GM13977 (cell line): Measurements from ENCODE around the gene SEC14L2.
"Not testable (repeated sequence)": the region's sequence is repeated elsewhere in the genome, so short reads cannot be mapped to it uniquely, and the experiment has no call there.

Experiments used
- DNase-seq: peaks from one replicate; pipeline ENCODE4 v3.0.0; 2012; ENCODE audit warnings: low spot score
- in situ Hi-C: fragments of 300-500 bp; cut with MboI; formaldehyde crosslinking; loops from one replicate; pipeline ENCODE4 v1.12.0; 2022; ENCODE audit warnings: low sequenced_read_pairs, low pct_unique_long_range_greater_than_20kb, mixed read lengths, inconsistent platforms; ENCODE audit not compliant: unreplicated experiment
- TF ChIP-seq, protein P1 (sequence below): IDR thresholded peaks from 2 replicates; pipeline ENCODE4 v1.5.1; 2012; ENCODE audit warnings: mild to moderate bottlenecking, control low read depth; ENCODE audit not compliant: insufficient read depth; ENCODE audit errors: extremely low read depth, missing control alignments

Gene SEC14L2

GRCh38 chr22:30393322-30393680 lies 3.5 kb upstream of the SEC14L2 start:
- DNase-seq = peak; percentile 12
- TF ChIP-seq, protein P1, sequence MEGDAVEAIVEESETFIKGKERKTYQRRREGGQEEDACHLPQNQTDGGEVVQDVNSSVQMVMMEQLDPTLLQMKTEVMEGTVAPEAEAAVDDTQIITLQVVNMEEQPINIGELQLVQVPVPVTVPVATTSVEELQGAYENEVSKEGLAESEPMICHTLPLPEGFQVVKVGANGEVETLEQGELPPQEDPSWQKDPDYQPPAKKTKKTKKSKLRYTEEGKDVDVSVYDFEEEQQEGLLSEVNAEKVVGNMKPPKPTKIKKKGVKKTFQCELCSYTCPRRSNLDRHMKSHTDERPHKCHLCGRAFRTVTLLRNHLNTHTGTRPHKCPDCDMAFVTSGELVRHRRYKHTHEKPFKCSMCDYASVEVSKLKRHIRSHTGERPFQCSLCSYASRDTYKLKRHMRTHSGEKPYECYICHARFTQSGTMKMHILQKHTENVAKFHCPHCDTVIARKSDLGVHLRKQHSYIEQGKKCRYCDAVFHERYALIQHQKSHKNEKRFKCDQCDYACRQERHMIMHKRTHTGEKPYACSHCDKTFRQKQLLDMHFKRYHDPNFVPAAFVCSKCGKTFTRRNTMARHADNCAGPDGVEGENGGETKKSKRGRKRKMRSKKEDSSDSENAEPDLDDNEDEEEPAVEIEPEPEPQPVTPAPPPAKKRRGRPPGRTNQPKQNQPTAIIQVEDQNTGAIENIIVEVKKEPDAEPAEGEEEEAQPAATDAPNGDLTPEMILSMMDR = no peak
- in situ Hi-C loops = loop anchor here (25.0 kb wide), 1 partner anchor 281 kb away; no protein-coding TSS in a partner anchor

DNA sequence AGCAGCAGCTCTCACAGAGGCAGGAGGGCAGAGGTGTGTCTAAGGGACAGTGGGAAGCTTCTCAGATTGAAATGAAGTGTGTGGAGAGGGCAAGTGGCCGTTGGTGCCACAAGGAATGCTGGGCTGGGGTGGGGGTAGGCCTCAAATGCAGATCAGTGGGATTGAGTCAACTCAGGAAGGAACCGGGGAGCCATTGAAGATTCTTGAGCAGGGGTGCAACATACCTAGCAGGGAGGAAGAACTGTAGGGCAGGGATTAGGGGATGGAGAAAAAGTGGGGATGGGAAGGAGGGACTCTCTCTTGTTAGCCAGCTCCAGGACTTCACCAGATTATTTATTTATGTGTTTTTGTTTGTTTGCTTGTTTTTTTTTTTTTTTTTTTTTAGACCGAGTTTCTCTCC lies 2.9 kb upstream of the SEC14L2 start:
- TF ChIP-seq, protein P1 = no peak
- DNase-seq = no peak
- in situ Hi-C loops = loop anchor here (25.0 kb wide), 1 partner anchor 282 kb away; no protein-coding TSS in a partner anchor

- TF ChIP-seq, protein P1 = no peak
- no peak for DNase-seq
- in situ Hi-C loops = loop anchor here (25.0 kb wide), 1 partner anchor 286 kb away; no protein-coding TSS in a partner anchor
Observed at GRCh38 chr22:30397656-30398635, 1.1 kb downstream of the SEC14L2 start.

GRCh38 chr22:30398685-30399680 lies 2.2 kb downstream of the SEC14L2 start:
- TF ChIP-seq, protein P1 = no peak
- in situ Hi-C loops = loop anchor here (25.0 kb wide), 1 partner anchor 287 kb away; no protein-coding TSS in a partner anchor
- no peak for DNase-seq

DNA sequence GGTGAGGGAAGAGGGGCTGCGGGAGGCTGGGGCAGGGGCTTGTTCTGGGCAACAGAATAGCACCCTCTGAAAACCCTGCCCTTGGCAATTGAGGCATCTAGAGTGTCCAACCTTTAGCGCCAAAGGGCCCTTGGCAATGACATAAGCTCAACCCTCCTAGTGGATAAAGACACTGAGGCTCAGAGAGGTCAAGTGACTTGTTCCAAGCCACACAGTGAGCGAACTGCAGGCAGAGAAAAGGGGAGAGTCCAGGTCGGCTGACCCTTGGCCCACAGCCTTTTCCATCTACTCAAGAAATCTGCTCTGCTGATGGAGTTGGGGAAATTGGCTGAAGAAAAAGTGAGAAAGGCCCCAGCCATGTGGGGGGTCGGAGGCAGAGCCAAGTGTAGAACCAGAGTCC lies 2.9 kb downstream of the SEC14L2 start:
- in situ Hi-C loops = loop anchor here (25.0 kb wide), 1 partner anchor 287 kb away; no protein-coding TSS in a partner anchor
- no peak for DNase-seq
- TF ChIP-seq, protein P1 = no peak

- in situ Hi-C loops = no loop called here
- TF ChIP-seq, protein P1 = no peak
- no peak for DNase-seq
Observed at GRCh38 chr22:30400159-30400558, 3.3 kb downstream of the SEC14L2 start.

DNA sequence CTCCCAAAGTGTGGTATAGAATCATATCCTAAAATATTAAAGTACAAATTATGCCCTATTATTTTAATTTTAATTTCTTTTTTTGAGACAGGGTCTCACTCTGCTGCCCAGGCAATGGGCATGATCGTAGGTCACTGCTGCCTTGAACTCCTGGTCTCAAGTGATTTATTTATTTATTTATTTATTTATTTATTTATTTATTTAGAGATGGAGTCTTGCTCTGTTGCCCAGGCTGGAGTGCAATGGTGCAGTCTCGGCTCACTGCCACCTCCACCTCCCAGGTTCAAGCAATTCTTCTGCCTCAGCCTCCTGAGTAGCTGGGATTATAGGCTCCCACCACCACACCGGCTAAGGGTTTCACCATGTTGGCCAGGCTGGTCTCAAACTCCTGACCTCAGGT lies 4.2 kb downstream of the SEC14L2 start:
- DNase-seq, in situ Hi-C loops: not testable (repeated sequence)
